ENCODE measurements around the gene ACP7. TPM values are rescaled to one million over a fixed set of nuclear protein-coding genes. Genes with fewer than 3 reads are reported as not detected.
A peak's percentile ranks its signal among the peaks of the same experiment; 100 is the strongest.

Gene ACP7
- total and polyA plus RNA-seq, 2 of the 4 experiments (the other 2 are of a cell fraction) = not detected

- ChIA-PET POLR2A (ENCODE audit: unreplicated experiment) (no interaction called here), CTCF (no interaction called here)
- in situ Hi-C loops (cut with MboI; ENCODE audit: low sequenced_read_pairs) = no loop called here
These were observed 44.4 kb downstream of the ACP7 start for GRCh38 chr19:39128516-39129079.

More at GRCh38 chr19:39128516-39129079, 44.4 kb downstream of the ACP7 start:
- H3K27ac ChIP-seq (ENCODE audit: insufficient read depth, low read length) = no peak overlapping the region
- no TSS peak for BruUV-seq (replicated peaks)
- no peak for TF ChIP-seq CTCF (conservative IDR thresholded peaks at IDR 0.05; ENCODE audit: low read depth, low read length)
- TF ChIP-seq RCOR1 (IDR thresholded peaks at IDR 0.05; ENCODE audit: insufficient replicate concordance, low read length) = no peak
- H4K8ac ChIP-seq (ENCODE audit: low read depth in 2 of 2, low read length in 2 of 2) = no peak overlapping the region
- no peak overlapping the region for H2BK120ac ChIP-seq (ENCODE audit: low read depth, low read length)
- H3K4me3 ChIP-seq (ENCODE audit: insufficient read depth, low read depth, low read length) = no peak overlapping the region
- H3K18ac ChIP-seq (ENCODE audit: low read depth, low read length) = no peak overlapping the region
- H3K9me1 ChIP-seq (ENCODE audit: insufficient read depth, low read length) = peaks cover 2% of the 10 kb centered on the region; the same call in 1 of the 2 replicates
- H4K5ac ChIP-seq (ENCODE audit: low read depth, low read length) = no peak overlapping the region
- intact Hi-C loops (cut with micrococcal nuclease) = no loop called here
- peaks cover 33 to 75% of the 10 kb centered on the region in 2 experiments for H3K79me1 ChIP-seq (ENCODE audit: low read depth in 1 of 2, low read length in 2 of 2)
- no peak overlapping the region for H4K91ac ChIP-seq (ENCODE audit: insufficient read depth, low read depth, low read length)
- DNase-seq (no peak), ATAC-seq (ENCODE audit: low read depth) (no peak)
- no peak overlapping the region for H3K4ac ChIP-seq (ENCODE audit: low read depth, low read length)
- H3K4me1 ChIP-seq (ENCODE audit: control insufficient read depth, insufficient read depth, low read length) = peaks cover 10% of the 10 kb centered on the region; the same call in 1 of the 2 replicates
- no peak overlapping the region for H2AK5ac ChIP-seq (ENCODE audit: low read depth, low read length)
- no peak overlapping the region for H2BK15ac ChIP-seq (ENCODE audit: low read depth, low read length)
- H3K4me2 ChIP-seq (ENCODE audit: low read depth, low read length) = no peak overlapping the region
- no peak overlapping the region for H3K56ac ChIP-seq (ENCODE audit: extremely low read depth, insufficient read depth, low read length)
- no peak overlapping the region for H2AK9ac ChIP-seq (replicated peaks; ENCODE audit: low read depth, low read length, poor library complexity)
- WGBS, 2 experiments (ENCODE audit: extremely low coverage in 2 of 2, insufficient read length in 1 of 2) = 73% methylated on average over 4 of the region's 6 CpGs; no CpG with 5 or more reads in 1 of the 2 experiments
- H3K36me3 ChIP-seq (ENCODE audit: control insufficient read depth, insufficient read depth, low read length) = no peaks in the 10 kb centered on the region
- H2AFZ ChIP-seq (replicated peaks; ENCODE audit: low read length, poor library complexity) = no peak overlapping the region
- no peak overlapping the region for H3K14ac ChIP-seq (replicated peaks; ENCODE audit: low read depth, low read length)
- peaks cover 53% of the 10 kb centered on the region for H4K20me1 ChIP-seq (ENCODE audit: insufficient read depth, low read length)
- no peaks in the 10 kb centered on the region for H3K9me3 ChIP-seq (ENCODE audit: control insufficient read depth, insufficient read depth, low read length)
- peak overlapping the region; percentile 36; the same call in 1 of the 2 replicates for H3K23ac ChIP-seq (ENCODE audit: low read depth, low read length)
- no peak overlapping the region for H3K9ac ChIP-seq (ENCODE audit: low read depth, low read length)
- H2BK5ac ChIP-seq (ENCODE audit: low read depth, low read length, poor library complexity, severe bottlenecking) = no peak overlapping the region
- no peak overlapping the region for H2BK20ac ChIP-seq (ENCODE audit: low read depth, low read length)
- H3K27me3 ChIP-seq (ENCODE audit: control insufficient read depth, insufficient read depth, low read length) = no peaks in the 10 kb centered on the region
- dilution Hi-C loops (cut with HindIII; ENCODE audit: low sequenced_read_pairs, unreplicated experiment) = no loop called here
